ENCODE results near the gene ITGA2. TPM values are rescaled to one million over a fixed set of nuclear protein-coding genes. Genes with fewer than 3 reads are reported as not detected.

The ITGA2 gene
- 11.6 and 20.0 TPM in 2 replicates for total RNA-seq (2012; rRNA removed)

- Histone ChIP-seq H3K9ac (ENCODE audit: low read depth, low read length) (peak within 1 kb of the TSS; percentile 65), H3K27me3 (ENCODE audit: control insufficient read depth, insufficient read depth, low read length) (no peaks in the 10 kb centered on the region), H3K4me3 (ENCODE audit: low read length) (peak within 1 kb of the TSS; percentile 78), H3K4me1 (ENCODE audit: control insufficient read depth, insufficient read depth, low read length) (peaks cover 40% of the 10 kb centered on the region), H3K4me2 (ENCODE audit: low read length) (peak within 1 kb of the TSS; percentile 99), H3K9me3 (replicated peaks; ENCODE audit: low read length) (no peaks in the 10 kb centered on the region), H3K36me3 (ENCODE audit: insufficient read depth, low read length) (peaks cover 6% of the 10 kb centered on the region)
Observed at GRCh38 chr5:52989025-52989780, at the start of gene ITGA2. TSS of gene ITGA2 (plus strand) at chr5:52989352. CDS start at chr5:52989469, 117 bp downstream.

- Histone ChIP-seq H3K36me3 (ENCODE audit: insufficient read depth, low read length) (no peaks in the 10 kb centered on the region), H3K4me1 (ENCODE audit: control insufficient read depth, insufficient read depth, low read length) (peaks cover 22% of the 10 kb centered on the region), H3K9me3 (replicated peaks; ENCODE audit: low read length) (no peaks in the 10 kb centered on the region), H3K4me3 (ENCODE audit: low read length) (no peak overlapping the region), H3K27me3 (ENCODE audit: control insufficient read depth, insufficient read depth, low read length) (no peaks in the 10 kb centered on the region), H3K9ac (ENCODE audit: low read depth, low read length) (no peak overlapping the region), H3K4me2 (ENCODE audit: low read length) (no peak overlapping the region)
Observed at GRCh38 chr5:52943285-52943684, 45.9 kb upstream of the ITGA2 start.

GRCh38 chr5:52943808-52944207, 45.3 kb upstream of the ITGA2 start:
- Histone ChIP-seq H3K9ac (ENCODE audit: low read depth, low read length) (no peak overlapping the region), H3K27me3 (ENCODE audit: control insufficient read depth, insufficient read depth, low read length) (no peaks in the 10 kb centered on the region), H3K36me3 (ENCODE audit: insufficient read depth, low read length) (no peaks in the 10 kb centered on the region), H3K4me3 (ENCODE audit: low read length) (no peak overlapping the region), H3K4me2 (ENCODE audit: low read length) (no peak overlapping the region), H3K4me1 (ENCODE audit: control insufficient read depth, insufficient read depth, low read length) (peaks cover 28% of the 10 kb centered on the region), H3K9me3 (replicated peaks; ENCODE audit: low read length) (no peaks in the 10 kb centered on the region)

GRCh38 chr5:52945040-52945439, 44.1 kb upstream of the ITGA2 start:
- Histone ChIP-seq H3K9ac (ENCODE audit: low read depth, low read length) (peak overlapping the region; percentile 48), H3K9me3 (replicated peaks; ENCODE audit: low read length) (no peaks in the 10 kb centered on the region), H3K36me3 (ENCODE audit: insufficient read depth, low read length) (no peaks in the 10 kb centered on the region), H3K27me3 (ENCODE audit: control insufficient read depth, insufficient read depth, low read length) (no peaks in the 10 kb centered on the region), H3K4me3 (ENCODE audit: low read length) (peak overlapping the region; percentile 56), H3K4me2 (ENCODE audit: low read length) (peak overlapping the region; percentile 77), H3K4me1 (ENCODE audit: control insufficient read depth, insufficient read depth, low read length) (peaks cover 34% of the 10 kb centered on the region)

GRCh38 chr5:52947208-52947607, 41.9 kb upstream of the ITGA2 start:
- Histone ChIP-seq H3K4me3 (ENCODE audit: low read length) (no peak overlapping the region), H3K4me1 (ENCODE audit: control insufficient read depth, insufficient read depth, low read length) (peaks cover 34% of the 10 kb centered on the region), H3K9me3 (replicated peaks; ENCODE audit: low read length) (no peaks in the 10 kb centered on the region), H3K36me3 (ENCODE audit: insufficient read depth, low read length) (no peaks in the 10 kb centered on the region), H3K9ac (ENCODE audit: low read depth, low read length) (no peak overlapping the region), H3K27me3 (ENCODE audit: control insufficient read depth, insufficient read depth, low read length) (no peaks in the 10 kb centered on the region), H3K4me2 (ENCODE audit: low read length) (no peak overlapping the region)

- H3K27me3 ChIP-seq (ENCODE audit: control insufficient read depth, insufficient read depth, low read length): no peaks in the 10 kb centered on the region
- H3K4me1 ChIP-seq (ENCODE audit: control insufficient read depth, insufficient read depth, low read length): peaks cover 34% of the 10 kb centered on the region
- H3K9me3 ChIP-seq (replicated peaks; ENCODE audit: low read length): no peaks in the 10 kb centered on the region
- H3K9ac ChIP-seq (ENCODE audit: low read depth, low read length): no peak overlapping the region
- H3K36me3 ChIP-seq (ENCODE audit: insufficient read depth, low read length): no peaks in the 10 kb centered on the region
- no peak overlapping the region for H3K4me3 ChIP-seq (ENCODE audit: low read length)
- H3K4me2 ChIP-seq (ENCODE audit: low read length): peak overlapping the region; percentile 24
Observed at GRCh38 chr5:52947851-52948250, 41.3 kb upstream of the ITGA2 start.

- no peaks in the 10 kb centered on the region for H3K9me3 ChIP-seq (replicated peaks; ENCODE audit: low read length)
- H3K4me3 ChIP-seq (ENCODE audit: low read length): no peak overlapping the region
- peak overlapping the region; percentile 24 for H3K4me2 ChIP-seq (ENCODE audit: low read length)
- H3K4me1 ChIP-seq (ENCODE audit: control insufficient read depth, insufficient read depth, low read length): peaks cover 34% of the 10 kb centered on the region
- H3K27me3 ChIP-seq (ENCODE audit: control insufficient read depth, insufficient read depth, low read length): no peaks in the 10 kb centered on the region
- H3K36me3 ChIP-seq (ENCODE audit: insufficient read depth, low read length): no peaks in the 10 kb centered on the region
- H3K9ac ChIP-seq (ENCODE audit: low read depth, low read length): no peak overlapping the region
Observed at GRCh38 chr5:52948418-52949076, 40.6 kb upstream of the ITGA2 start.

GRCh38 chr5:52950686-52951085, 38.5 kb upstream of the ITGA2 start:
- Histone ChIP-seq H3K9ac (ENCODE audit: low read depth, low read length) (no peak overlapping the region), H3K27me3 (ENCODE audit: control insufficient read depth, insufficient read depth, low read length) (no peaks in the 10 kb centered on the region), H3K4me1 (ENCODE audit: control insufficient read depth, insufficient read depth, low read length) (peaks cover 34% of the 10 kb centered on the region), H3K36me3 (ENCODE audit: insufficient read depth, low read length) (no peaks in the 10 kb centered on the region), H3K4me2 (ENCODE audit: low read length) (no peak overlapping the region), H3K9me3 (replicated peaks; ENCODE audit: low read length) (no peaks in the 10 kb centered on the region), H3K4me3 (ENCODE audit: low read length) (no peak overlapping the region)

- Histone ChIP-seq H3K4me2 (ENCODE audit: low read length) (no peak overlapping the region), H3K36me3 (ENCODE audit: insufficient read depth, low read length) (no peaks in the 10 kb centered on the region), H3K9me3 (replicated peaks; ENCODE audit: low read length) (no peaks in the 10 kb centered on the region), H3K27me3 (ENCODE audit: control insufficient read depth, insufficient read depth, low read length) (no peaks in the 10 kb centered on the region), H3K4me1 (ENCODE audit: control insufficient read depth, insufficient read depth, low read length) (peaks cover 20% of the 10 kb centered on the region), H3K9ac (ENCODE audit: low read depth, low read length) (no peak overlapping the region), H3K4me3 (ENCODE audit: low read length) (no peak overlapping the region)
Observed at GRCh38 chr5:52952483-52952882, 36.7 kb upstream of the ITGA2 start.

- Histone ChIP-seq H3K27me3 (ENCODE audit: control insufficient read depth, insufficient read depth, low read length) (no peaks in the 10 kb centered on the region), H3K4me1 (ENCODE audit: control insufficient read depth, insufficient read depth, low read length) (no peaks in the 10 kb centered on the region), H3K4me2 (ENCODE audit: low read length) (no peak overlapping the region), H3K9me3 (replicated peaks; ENCODE audit: low read length) (no peaks in the 10 kb centered on the region), H3K36me3 (ENCODE audit: insufficient read depth, low read length) (no peaks in the 10 kb centered on the region), H3K9ac (ENCODE audit: low read depth, low read length) (no peak overlapping the region), H3K4me3 (ENCODE audit: low read length) (no peak overlapping the region)
Observed at GRCh38 chr5:52956014-52956413, 33.1 kb upstream of the ITGA2 start.

- H3K27me3 ChIP-seq (ENCODE audit: control insufficient read depth, insufficient read depth, low read length): no peaks in the 10 kb centered on the region
- H3K9ac ChIP-seq (ENCODE audit: low read depth, low read length): no peak overlapping the region
- H3K36me3 ChIP-seq (ENCODE audit: insufficient read depth, low read length): no peaks in the 10 kb centered on the region
- no peak overlapping the region for H3K4me3 ChIP-seq (ENCODE audit: low read length)
- H3K9me3 ChIP-seq (replicated peaks; ENCODE audit: low read length): no peaks in the 10 kb centered on the region
- no peak overlapping the region for H3K4me2 ChIP-seq (ENCODE audit: low read length)
- no peaks in the 10 kb centered on the region for H3K4me1 ChIP-seq (ENCODE audit: control insufficient read depth, insufficient read depth, low read length)
Observed at GRCh38 chr5:52956915-52957747, 32.0 kb upstream of the ITGA2 start.
